HG03175 (cell line): ENCODE results near the gene GLT8D1.
"Not testable (repeated sequence)": the region's sequence is repeated elsewhere in the genome, so short reads cannot be mapped to it uniquely, and the experiment has no call there.

Experiments used
- ATAC-seq: cut with Tn5 transposase; IDR thresholded peaks from one replicate; pipeline ENCODE4 v1.9.1; 2021; ENCODE audit warnings: mild to moderate bottlenecking, moderate library complexity; ENCODE audit not compliant: unreplicated experiment

Gene GLT8D1, protein sequence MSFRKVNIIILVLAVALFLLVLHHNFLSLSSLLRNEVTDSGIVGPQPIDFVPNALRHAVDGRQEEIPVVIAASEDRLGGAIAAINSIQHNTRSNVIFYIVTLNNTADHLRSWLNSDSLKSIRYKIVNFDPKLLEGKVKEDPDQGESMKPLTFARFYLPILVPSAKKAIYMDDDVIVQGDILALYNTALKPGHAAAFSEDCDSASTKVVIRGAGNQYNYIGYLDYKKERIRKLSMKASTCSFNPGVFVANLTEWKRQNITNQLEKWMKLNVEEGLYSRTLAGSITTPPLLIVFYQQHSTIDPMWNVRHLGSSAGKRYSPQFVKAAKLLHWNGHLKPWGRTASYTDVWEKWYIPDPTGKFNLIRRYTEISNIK

DNA sequence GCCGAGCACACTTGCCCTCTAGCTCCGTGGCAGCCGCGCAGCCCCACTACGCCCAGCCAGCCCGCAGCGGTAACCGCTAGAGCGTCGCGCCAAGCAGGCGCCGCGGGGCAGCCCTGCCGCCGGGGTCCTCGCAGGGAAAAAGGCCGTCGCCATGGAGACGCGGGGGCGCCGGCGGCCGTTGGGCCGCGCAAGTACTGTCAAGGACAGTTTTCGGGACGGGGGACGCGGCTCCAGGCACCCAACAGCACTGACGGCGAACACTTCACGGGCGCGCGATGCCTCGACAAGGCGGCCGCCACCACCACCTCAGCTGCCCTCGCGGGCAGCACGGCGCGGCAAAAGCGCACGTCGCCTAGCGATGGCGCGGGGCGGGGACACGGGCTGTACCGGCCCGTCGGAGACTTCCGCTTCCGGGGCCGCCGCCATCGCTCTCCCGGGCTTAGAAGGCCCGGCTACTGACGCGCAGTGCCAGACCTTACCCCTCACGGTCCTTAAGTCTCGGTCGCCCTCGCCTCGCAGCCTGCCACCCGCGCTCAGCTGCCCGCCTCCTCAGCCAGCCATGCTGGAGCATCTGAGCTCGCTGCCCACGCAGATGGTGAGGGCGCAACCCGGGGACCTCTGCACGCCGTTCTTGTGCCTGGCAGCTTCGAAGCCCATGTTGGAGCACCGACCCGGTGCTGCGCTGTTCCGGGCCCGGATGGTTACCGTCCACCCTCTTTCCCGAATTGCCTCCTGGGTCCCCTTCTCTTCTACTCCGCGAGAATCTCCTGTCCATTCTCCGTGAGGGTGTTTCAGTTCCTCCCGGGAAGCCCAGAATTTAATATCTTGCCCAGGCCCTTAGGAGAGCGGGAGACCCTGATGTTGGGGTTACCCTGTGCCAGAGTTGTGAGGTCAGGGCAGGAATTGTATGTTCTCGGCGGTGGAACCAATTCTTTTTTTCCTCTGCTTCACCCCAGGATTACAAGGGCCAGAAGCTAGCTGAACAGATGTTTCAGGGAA is at the start of gene GLT8D1, which contains the start of gene SPCS1:
GLT8D1 (minus strand) TSS at position 104 of the 999 bp plus-strand sequence. CDS start 5,331 bp downstream, outside the sequence.
SPCS1 (plus strand) TSS at position 419 of the 999 bp plus-strand sequence; CDS start at position 560, 141 bp downstream.
- ATAC-seq, result peak; percentile 87

DNA sequence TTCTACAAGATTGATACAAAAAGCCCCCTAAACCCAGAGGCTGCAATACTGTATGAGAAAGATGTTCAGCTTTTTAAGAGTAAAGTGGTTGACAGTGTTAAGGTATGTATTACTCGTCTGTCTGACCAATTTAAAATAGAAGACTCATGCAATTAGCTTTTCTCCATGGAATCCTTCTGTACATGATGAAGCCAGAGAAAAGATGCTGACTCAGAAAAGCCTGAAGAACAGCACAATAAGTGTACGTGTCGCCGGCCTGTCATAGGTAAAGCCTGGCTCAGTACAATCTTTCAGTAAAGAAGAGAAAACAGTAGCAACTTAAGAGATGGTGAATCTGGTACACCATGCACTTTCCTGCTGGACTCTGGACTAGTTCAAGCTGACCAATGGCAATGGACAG is 48.8 kb upstream of the GLT8D1 start:
- ATAC-seq, result no peak

DNA sequence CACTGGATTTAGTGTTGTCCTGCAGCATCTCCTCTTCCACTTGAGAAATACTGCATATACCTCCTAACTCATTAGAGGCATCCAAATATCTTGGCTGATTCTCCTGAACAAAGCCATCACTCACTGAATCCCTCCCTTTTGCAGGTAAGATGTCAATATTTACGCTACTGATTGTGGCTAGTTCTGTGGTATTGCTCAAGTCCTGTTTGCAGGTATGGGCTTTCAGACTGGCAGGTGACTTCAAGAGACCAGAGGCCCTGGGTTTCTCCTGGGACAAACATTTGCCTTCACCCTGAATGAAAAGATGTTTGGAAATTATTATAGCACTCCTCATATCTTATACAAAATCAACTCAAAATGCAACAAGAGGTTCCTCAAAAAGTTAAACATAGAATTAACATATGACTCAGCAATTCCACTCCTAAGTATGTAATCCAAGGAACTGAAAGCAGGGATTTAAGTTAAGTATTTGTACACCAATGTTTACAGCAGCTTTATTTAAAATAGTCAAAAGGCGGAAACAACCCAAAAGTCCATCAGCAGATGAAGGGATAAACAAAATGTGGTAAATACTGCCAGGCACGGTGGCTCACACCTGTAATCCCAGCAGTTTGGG is 46.6 kb upstream of the GLT8D1 start:
- ATAC-seq, result no peak

DNA sequence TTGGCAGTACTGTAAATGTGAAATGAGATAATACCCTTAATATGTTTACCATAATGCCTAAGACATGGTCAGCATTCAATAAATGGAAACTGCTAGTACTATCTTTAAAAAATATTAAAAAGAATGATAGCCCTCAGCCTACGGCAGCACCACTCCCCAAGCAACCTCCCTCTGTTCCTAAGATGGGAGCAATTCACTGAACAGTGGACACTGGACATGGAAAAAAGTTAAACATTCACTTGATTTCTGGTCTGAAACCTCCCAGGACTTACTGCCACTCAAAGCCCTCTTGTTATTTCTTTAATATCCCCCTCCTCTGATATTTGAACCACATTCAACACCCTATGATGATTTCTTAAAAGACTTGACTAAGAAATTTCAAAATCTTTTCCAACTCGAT is 38.1 kb upstream of the GLT8D1 start:
- no peak for ATAC-seq

DNA sequence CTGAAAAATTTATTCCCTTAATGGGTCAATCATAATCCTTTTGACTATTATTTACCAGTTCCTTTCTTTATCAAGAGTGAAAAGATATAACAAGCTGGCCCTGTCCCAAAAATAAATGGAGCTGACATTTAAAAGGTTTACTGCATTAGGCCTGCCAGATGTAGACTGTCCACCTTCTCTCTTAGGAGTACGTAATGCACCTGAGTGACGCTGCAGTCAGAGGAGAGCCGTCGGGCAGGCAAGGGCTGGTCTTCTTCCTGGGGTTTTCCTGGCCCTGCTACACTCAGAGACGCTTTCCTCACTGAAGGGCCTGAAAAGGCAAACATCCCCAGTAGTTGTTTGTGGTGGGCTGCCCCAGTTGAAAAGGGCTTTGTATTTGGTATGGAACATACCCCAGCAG is 37.6 kb upstream of the GLT8D1 start:
- ATAC-seq, result no peak

DNA sequence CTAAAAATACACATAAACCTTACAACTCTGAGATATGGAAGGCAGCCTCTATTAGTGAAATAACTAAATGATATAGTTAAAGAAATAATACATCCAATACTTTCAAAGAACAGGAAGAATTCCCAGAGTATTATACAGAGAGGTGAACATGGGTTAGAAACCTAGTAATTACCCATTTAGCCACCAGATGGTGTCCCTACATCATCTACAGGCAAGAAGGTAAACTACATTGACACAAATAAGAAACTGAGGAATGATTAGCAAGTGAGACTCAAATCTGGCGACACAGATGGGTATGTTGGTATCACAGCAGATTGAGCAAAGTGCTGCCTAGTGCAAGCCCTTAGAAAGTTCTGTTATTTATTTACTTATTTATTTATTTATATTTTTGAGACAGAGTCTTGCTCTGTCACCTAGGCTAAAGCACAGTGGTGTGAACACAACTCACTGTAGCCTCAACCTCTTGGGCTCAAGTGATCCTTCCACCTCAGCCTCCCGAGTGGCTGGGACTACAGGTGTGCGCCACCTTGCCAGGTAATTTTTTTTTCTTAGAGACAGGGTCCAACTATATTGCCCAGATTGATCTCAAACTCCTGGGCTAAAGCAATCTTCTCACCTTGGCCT is 36.9 kb upstream of the GLT8D1 start:
- no peak for ATAC-seq

DNA sequence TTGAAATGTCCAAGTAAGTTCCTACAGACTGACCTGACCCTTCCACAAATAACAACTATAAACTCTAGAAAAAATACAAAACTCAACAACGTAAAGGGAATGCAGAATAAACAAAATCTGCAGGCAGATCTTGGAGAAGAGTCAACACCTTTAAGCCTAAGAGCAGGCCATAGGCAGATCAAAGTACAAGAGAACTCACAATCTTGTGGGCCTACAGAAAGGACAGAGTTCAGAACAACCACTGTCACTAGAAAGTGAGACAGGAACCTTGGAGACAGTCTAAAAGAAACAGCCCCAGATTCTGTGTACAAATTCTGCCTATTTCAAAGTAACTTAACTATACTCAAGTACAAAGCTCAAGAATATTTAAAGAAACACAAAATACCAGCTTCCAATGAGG is 34.1 kb upstream of the GLT8D1 start:
- ATAC-seq, result no peak

DNA sequence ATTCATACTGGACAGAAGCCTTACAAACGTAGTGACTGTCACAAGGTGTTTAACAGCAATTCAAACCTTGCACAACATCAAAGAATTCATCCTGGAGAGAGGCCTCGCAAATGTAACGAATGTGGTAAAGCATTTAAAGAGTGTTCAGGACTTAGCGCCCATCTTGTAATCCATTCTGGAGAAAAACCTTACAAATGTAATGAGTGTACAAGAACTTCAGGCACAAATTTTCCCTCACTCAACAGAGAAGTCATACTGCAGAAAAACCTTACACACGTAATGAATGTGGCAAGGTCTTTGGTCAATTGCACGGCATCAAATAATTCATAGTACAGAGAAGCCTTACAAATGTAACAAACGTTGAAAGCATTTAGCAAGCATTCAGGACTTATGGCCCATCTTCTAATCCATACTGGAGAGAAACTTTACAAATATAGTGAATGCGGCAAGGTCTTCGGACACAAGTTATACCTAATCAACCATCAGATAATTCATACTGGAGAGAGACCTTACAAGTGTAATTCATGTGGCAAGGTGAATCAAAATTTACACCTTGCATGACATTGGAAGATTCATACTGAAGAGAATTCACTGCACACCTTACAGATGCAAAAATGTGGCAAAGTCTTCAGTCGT is 27.8 kb upstream of the GLT8D1 start:
- ATAC-seq, result no peak

DNA sequence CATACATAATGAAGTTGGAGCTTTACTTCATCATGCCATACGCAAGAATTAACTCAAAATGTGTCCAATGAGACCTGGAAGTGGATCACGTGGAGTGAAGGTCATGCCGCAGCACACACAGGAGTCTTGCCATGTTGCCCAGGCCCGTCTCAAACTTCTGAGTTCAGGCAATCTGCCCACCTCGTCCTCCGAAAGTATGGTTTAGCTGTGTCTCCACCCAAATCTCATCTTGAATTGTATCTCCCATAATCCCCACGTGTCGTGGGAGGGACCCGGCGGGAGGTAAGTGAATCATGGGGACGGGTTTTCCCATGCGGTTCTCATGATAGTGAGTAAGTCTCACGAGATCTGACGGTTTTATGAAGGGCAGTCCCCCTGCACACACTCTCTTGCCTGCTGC is 26.0 kb upstream of the GLT8D1 start:
- no peak for ATAC-seq

DNA sequence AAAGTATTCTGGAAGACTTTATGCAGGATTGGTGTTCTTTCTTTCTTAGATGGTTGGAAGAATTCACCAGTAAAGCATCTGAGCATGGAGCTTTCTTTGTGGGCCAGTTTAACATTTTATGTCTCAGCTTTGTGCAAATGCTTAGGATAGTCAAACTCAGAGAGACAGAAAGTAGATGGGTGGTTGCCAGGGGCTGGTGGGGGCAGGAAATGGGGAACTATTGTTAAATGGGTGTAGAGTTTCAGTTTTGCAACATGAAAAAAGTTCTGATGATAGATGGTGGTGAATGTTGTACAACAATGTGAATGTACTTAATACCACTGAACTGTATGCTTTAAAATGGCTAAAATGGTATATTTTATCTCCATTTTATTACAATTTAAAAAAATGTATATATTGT is 25.1 kb upstream of the GLT8D1 start:
- no peak for ATAC-seq

DNA sequence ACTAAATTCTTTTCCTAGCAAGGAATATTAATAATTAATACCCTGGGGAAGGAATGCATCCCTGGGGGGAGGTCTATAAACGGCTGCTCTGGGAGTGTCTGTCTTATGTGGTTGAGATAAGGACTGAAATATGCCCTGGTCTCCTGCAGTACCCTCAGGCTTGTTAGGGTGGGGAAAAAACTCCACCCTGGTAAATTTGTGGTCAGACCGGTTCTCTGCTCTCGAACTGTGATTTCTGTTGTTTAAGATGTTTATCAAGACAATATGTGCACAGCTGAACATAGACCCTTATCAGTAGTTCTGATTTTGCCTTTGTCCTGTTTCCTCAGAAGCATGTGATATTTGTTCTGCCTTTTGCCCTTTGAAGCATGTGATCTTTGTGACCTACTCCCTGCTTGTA is 23.2 kb upstream of the GLT8D1 start:
- not testable (repeated sequence) for ATAC-seq

DNA sequence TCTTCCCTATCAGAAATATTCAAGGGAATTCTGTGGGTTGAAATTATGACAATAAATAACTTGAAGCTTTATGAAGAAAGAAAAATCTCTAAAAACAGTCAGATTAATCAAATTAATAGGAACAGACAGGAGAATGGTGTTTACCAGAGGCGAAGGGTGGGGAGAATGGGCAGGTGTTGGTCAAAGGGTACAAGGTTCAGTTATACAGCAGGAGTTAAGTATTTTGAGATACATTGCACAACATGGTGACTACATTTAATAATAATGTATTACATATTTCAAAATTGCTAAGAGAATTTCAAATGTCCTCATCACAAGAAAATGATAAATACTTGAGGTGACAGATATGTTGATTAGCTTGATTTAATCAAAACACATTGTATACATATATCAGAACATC is 18.9 kb upstream of the GLT8D1 start:
- ATAC-seq, result no peak

DNA sequence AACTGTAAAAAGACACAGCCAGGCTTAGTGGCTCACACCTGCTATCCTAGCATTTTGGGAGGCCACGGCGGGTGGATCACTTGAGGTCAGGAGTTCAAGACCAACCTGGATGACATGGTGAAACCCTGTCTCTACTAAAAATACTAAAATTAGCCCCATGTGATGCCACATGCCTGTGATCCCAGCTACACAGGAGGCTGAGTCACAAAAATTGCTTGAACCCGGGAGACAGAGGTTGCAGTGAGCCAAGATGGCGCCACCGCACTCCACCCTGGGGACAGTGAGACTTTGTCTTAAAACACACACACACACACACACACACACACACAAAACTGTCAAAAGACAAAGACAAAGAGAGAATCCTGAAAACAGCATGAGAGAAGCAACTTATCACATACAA is 18.3 kb upstream of the GLT8D1 start:
- no peak for ATAC-seq

DNA sequence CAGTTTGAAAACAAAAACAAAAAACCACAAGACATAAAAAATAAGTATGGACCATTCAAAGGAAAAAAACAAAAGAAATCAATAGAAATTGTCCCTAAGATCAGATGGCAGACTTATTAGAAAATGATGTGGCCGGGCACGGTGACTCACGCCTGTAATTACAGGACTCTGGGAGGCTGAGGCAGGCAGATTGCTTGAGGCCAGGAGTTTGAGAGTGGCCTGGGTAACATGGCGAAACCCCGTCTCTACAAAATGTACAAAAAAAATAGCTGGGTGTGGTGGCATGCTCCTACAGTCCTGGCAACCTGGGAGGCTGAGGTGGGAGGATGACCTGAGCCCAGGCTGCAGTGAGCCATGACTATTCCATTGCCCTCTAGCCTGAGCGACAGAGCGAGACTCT is 16.9 kb upstream of the GLT8D1 start:
- no peak for ATAC-seq

DNA sequence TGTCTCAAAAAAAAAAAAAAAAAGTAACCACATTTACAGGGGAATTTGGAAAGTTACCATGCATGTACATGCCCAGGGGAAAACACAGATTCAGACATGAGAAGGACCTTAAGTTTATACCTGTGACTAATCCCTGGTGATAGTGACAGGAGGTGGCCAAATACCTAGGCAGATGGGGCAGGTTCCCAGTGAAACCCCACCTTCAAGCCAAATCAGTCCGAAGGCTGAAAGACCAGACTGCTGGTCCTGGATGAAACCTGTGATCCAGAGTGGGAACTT is 16.1 kb upstream of the GLT8D1 start:
- ATAC-seq, result no peak

DNA sequence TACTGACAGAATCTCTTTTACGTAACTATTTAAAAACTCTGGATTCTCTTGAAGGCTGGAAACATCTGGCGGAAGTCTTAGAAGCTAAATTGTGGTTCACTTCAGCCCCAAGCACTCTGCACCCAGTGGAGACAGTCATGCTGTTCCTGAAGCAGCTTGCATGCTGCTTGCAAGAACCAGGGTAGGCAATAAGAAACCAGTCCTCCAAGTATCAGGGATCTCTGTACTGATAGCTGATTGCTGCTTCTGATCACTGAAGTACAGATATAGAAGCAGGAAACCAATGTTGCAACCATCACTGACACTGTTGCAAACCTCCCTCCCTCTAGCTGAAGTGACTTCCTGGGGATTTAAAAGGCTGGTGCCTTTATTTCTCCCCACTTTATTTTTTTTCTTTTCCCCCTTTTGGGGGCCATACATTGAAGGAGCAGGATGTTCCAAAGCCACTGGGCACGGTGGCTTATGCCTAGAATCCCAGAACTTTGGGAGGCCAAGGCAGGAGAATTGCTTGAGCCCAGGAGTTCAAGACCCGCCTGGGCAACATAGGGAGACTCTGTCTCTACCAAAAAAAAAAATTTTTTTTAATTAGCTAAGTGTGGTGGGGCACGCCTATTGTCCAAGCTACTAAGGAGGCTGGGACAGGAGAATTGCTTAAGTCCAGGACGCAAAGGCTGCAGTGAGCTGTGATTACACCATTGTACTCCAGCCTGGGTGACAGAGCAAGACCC is 15.6 kb upstream of the GLT8D1 start:
- no peak for ATAC-seq

DNA sequence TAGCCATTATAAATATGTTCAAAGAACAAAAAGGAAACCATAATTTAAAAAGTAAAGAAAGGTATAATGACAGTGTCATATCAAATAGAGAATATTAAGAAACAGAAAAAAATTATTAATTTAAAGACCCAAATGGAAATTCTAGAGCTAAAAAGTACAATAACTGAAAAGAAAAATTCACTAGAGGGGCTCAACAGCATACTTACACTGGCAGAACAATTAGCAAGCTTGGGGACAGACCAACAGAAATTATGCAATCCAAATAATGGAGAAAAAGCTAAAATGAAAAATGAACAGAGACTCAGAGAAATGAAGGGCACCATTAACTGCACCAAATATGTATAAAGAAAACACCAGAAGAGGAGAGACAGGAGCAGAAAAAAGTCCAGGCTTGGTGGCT is 14.0 kb upstream of the GLT8D1 start:
- ATAC-seq, result no peak

DNA sequence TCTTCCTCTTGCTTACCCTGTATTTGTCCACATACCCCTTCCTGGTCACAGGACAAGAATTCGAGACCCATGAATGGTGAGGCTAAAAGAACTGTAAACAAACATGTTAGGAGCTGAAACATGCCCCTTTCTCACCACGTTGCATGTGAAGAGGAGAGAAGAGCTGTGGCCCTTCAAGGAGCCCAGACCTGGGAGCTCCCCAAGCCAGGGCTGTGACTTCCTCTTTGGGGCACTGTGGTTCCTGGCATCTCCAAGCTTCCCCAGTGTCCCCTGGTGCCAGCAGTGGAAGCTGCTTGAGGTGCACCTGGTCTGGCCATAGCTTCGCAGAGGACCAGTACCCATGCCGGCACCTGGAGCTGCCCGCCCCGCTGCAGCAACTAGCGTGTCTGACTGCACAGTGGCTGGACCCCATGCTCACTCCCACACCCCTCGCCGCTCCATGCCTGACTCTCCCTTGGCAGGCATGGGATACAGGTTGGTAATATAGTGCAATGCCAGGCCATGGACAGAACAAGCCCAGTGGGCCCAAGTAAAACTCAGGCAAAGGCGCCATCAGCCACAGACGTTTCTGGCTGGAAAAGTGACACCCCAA is 10.2 kb upstream of the GLT8D1 start:
- no peak for ATAC-seq
